OCI-LY3 (cell line): ENCODE measurements around the gene TLCD1.

ENCODE experiments used
- H2AFZ ChIP-seq: fragments of 200-600, 300-600 bp; shearing (Covaris generic); 2 replicates; pipeline ENCODE4 v1.6.0; 2014; ENCODE audit warnings: antibody characterized with exemption, low read depth, low read length
- H3K27ac ChIP-seq: fragments of 200-600, 300-600 bp; sonication (generic); 2 replicates; pipeline ENCODE4 v1.5.1; 2014; ENCODE audit warnings: mild to moderate bottlenecking, low read length, moderate library complexity, mixed read lengths
- H3K27me3 ChIP-seq: fragments of 200-600, 300-600 bp; sonication (generic); 2 replicates; pipeline ENCODE4 v1.6.1; 2014; ENCODE audit warnings: low read depth, low read length, mixed read lengths
- H3K36me3 ChIP-seq: fragments of 200-600, 300-600 bp; sonication (generic); replicated peaks from 2 replicates; pipeline ENCODE3; 2014; ENCODE audit warnings: low read depth, low read length, mixed read lengths
- H3K4me1 ChIP-seq: fragments of 300-600, 200-600 bp; sonication (generic); 2 replicates; pipeline ENCODE4 v1.6.1; 2014; ENCODE audit warnings: low read length, mixed read lengths
- H3K4me2 ChIP-seq: fragments of 200-600, 300-600 bp; sonication (generic); 2 replicates; pipeline ENCODE4 v1.6.1; 2014; ENCODE audit warnings: low read length, mixed read lengths
- H3K4me3 ChIP-seq: fragments of 300-600, 200-600 bp; sonication (generic); 2 replicates; pipeline ENCODE4 v1.5.1; 2014; ENCODE audit warnings: antibody characterized with exemption, mild to moderate bottlenecking, low read length, moderate library complexity
- H3K79me2 ChIP-seq: fragments of 300-600, 200-600 bp; shearing (Covaris generic); 2 replicates; pipeline ENCODE4 v1.6.1; 2014; ENCODE audit warnings: mild to moderate bottlenecking, low read length, mixed read lengths
- H3K9ac ChIP-seq: fragments of 300-600, 200-600 bp; shearing (Covaris generic); 2 replicates; pipeline ENCODE4 v1.6.0; 2014; ENCODE audit warnings: mild to moderate bottlenecking, low read length, moderate library complexity
- H3K9me3 ChIP-seq: fragments of 200-600, 300-600 bp; shearing (Covaris generic); 2 replicates; pipeline ENCODE4 v1.6.1; 2014; ENCODE audit warnings: low read length, mixed read lengths; ENCODE audit not compliant: insufficient read depth
- H4K20me1 ChIP-seq: fragments of 200-600, 300-600 bp; sonication (generic); 2 replicates; pipeline ENCODE4 v1.6.1; 2016; ENCODE audit warnings: low read length, mixed read lengths; ENCODE audit not compliant: insufficient read depth
- CTCF ChIP-seq: fragments of 200-600, 300-600 bp; sonication (generic); IDR thresholded peaks from 2 replicates; pipeline ENCODE4 v1.5.1; 2014; ENCODE audit warnings: antibody characterized with exemption, low read length, low read depth
- EZH2phosphoT487 ChIP-seq: fragments of 200-600 bp; shearing (Covaris generic); IDR thresholded peaks from 2 replicates; pipeline ENCODE4 v1.6.1; 2018; ENCODE audit warnings: antibody characterized with exemption, mixed run types, low read depth

TLCD1 gene

DNA sequence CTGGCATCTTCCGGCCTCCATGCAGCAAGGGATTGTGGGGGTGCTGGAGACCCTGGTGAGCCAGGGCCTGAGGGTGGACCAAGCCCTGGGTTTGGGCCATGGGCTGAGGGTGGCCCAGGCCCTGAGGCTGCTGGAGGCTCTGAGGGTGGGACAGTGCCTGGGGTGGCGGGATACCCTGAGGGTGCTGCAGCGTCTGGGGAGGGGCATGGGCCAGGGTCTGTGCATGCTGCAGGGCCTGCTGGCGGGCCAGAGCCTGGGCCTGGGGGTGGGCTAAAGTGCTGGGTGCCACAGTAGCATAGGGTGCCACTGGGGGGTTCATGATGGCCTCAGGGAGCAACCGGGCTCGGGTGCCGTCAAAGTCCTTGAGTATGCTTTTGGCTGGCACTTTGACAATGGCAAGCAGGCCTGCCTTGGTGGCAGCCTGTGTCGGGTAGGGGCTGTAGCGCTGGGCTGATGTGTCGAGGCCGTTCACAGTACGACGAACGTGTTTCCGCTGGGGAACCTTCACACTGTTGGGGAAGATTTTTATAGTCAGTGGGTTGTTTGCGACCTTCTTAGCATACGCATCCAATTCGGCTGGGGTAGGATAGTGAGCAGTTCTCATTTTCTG is 33.3 kb upstream of the TLCD1 start:
- H3K27me3 ChIP-seq: no peaks in the 10 kb centered on the region
- H3K9ac ChIP-seq: no peak overlapping the region
- 0 out of 2 replicates have a peak, but pooled peaks cover 4% of the 10 kb centered on the region for H4K20me1 ChIP-seq
- H3K36me3 ChIP-seq: peaks cover 25% of the 10 kb centered on the region
- no peak for TF ChIP-seq EZH2phosphoT487
- TF ChIP-seq CTCF: no peak
- no peaks in the 10 kb centered on the region for H3K9me3 ChIP-seq
- H3K4me1 ChIP-seq: peaks cover 25% of the 10 kb centered on the region
- no peak overlapping the region for H3K4me2 ChIP-seq
- H3K27ac ChIP-seq: no peak overlapping the region
- H3K79me2 ChIP-seq: no peaks in the 10 kb centered on the region
- H3K4me3 ChIP-seq: no peak overlapping the region
- no peak overlapping the region for H2AFZ ChIP-seq

DNA sequence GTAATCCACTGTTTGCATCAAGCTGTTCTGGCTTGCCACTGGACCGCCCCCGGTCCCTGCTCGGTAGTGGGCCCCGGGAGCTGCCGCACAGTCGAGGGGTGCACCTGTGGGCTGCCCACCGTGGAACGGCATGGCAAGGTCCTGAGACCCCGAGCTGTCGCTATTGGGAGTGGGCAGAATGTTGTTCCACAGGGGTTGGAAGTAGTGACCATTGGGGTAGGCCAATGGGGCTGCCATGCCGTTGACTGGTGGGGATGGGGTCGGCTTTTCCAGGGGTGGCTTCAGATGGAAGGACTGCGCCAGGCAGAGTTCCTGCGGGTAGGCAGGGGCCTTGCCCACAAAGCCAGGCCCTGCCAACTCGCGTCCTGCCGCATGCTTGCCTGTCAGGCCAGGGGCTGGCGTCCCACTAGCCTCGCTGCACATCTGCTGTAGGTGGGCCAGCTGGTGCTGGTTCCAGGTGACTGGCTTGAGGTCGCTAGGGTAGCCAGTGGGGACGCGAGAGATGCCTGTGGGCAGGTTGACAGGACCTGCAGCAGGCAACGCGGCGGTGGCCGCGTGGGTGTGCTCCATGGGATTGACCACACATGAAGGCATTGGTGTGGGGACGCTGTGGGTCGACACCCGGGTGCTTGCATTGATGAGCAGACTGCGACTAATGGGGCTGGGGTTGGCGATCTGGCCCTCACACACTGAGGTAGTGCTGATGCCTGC is 32.5 kb upstream of the TLCD1 start:
- no peak overlapping the region for H3K4me2 ChIP-seq
- no peak overlapping the region for H3K4me3 ChIP-seq
- no peak overlapping the region for H3K9ac ChIP-seq
- H2AFZ ChIP-seq: no peak overlapping the region
- H3K27ac ChIP-seq: no peak overlapping the region
- no peaks in the 10 kb centered on the region for H3K79me2 ChIP-seq
- no peaks in the 10 kb centered on the region for H3K27me3 ChIP-seq
- peaks cover 22% of the 10 kb centered on the region for H3K4me1 ChIP-seq
- 0 out of 2 replicates have a peak, but pooled peaks cover 4% of the 10 kb centered on the region for H4K20me1 ChIP-seq
- TF ChIP-seq CTCF (no peak), EZH2phosphoT487 (no peak)
- H3K36me3 ChIP-seq: peaks cover 25% of the 10 kb centered on the region
- H3K9me3 ChIP-seq: no peaks in the 10 kb centered on the region

- Histone ChIP-seq H3K36me3 (peaks cover 32% of the 10 kb centered on the region), H3K27me3 (no peaks in the 10 kb centered on the region), H3K79me2 (peaks cover 6% of the 10 kb centered on the region; the same call in 1 of the 2 replicates), H3K4me3 (no peak overlapping the region), H3K4me1 (peaks cover 16% of the 10 kb centered on the region), H3K4me2 (no peak overlapping the region), H3K9ac (no peak overlapping the region), H3K27ac (no peak overlapping the region), H2AFZ (no peak overlapping the region), H4K20me1 (peaks cover 10% of the 10 kb centered on the region), H3K9me3 (no peaks in the 10 kb centered on the region)
- no peak for TF ChIP-seq CTCF
Measured at GRCh38 chr17:28756049-28756804, 30.2 kb upstream of the TLCD1 start.

- Histone ChIP-seq H3K27ac (no peak overlapping the region), H3K4me1 (peaks cover 15% of the 10 kb centered on the region), H3K4me2 (no peak overlapping the region), H2AFZ (no peak overlapping the region), H3K4me3 (no peak overlapping the region), H3K27me3 (no peaks in the 10 kb centered on the region), H3K36me3 (peaks cover 32% of the 10 kb centered on the region), H4K20me1 (peaks cover 16% of the 10 kb centered on the region), H3K79me2 (peaks cover 13% of the 10 kb centered on the region), H3K9ac (no peak overlapping the region), H3K9me3 (no peaks in the 10 kb centered on the region)
- TF ChIP-seq EZH2phosphoT487: no peak
- no peak for TF ChIP-seq CTCF
Measured at GRCh38 chr17:28755486-28755885, 29.5 kb upstream of the TLCD1 start.
